ENCODE data around the gene KCNQ1. TPM values are rescaled to one million over a fixed set of nuclear protein-coding genes. Genes with fewer than 3 reads are reported as not detected.

Gene KCNQ1
- total RNA-seq, 1 experiment from 2014 or later = not detected

- no peak for DNase-seq (ENCODE audit: extremely low read depth, low read depth)
Measured at GRCh38 chr11:2440646-2441045, 4.2 kb upstream of the KCNQ1 start.

- DNase-seq (ENCODE audit: extremely low read depth, low read depth) = no peak
Measured at GRCh38 chr11:2441171-2441570, 3.6 kb upstream of the KCNQ1 start.

GRCh38 chr11:2442589-2442988, 2.2 kb upstream of the KCNQ1 start:
- no peak for DNase-seq (ENCODE audit: extremely low read depth, low read depth)

- DNase-seq (ENCODE audit: extremely low read depth, low read depth) = no peak
Measured at GRCh38 chr11:2443406-2443805, 1.4 kb upstream of the KCNQ1 start.

GRCh38 chr11:2443881-2444820, 657 bp upstream of the KCNQ1 start, which contains the start of gene TRPM5:
Gene TRPM5, minus strand, starts transcription at chr11:2444514. Its CDS starts 21,478 bp downstream, at chr11:2423036.
- DNase-seq (ENCODE audit: extremely low read depth, low read depth) = no peak

- no peak for DNase-seq (ENCODE audit: extremely low read depth, low read depth)
Measured at GRCh38 chr11:2445746-2446551, 1.1 kb downstream of the KCNQ1 start.

- no peak for DNase-seq (ENCODE audit: extremely low read depth, low read depth)
Measured at GRCh38 chr11:2446590-2447252, 1.9 kb downstream of the KCNQ1 start.

GRCh38 chr11:2447253-2447950, 2.6 kb downstream of the KCNQ1 start:
- no peak for DNase-seq (ENCODE audit: extremely low read depth, low read depth)

GRCh38 chr11:2447951-2448650, 3.3 kb downstream of the KCNQ1 start:
- DNase-seq (ENCODE audit: extremely low read depth, low read depth) = no peak

GRCh38 chr11:2448661-2449547, 4.1 kb downstream of the KCNQ1 start:
- DNase-seq (ENCODE audit: extremely low read depth, low read depth) = no peak

GRCh38 chr11:2449548-2450320, 4.9 kb downstream of the KCNQ1 start:
- DNase-seq (ENCODE audit: extremely low read depth, low read depth) = no peak

GRCh38 chr11:2450321-2451041, 5.7 kb downstream of the KCNQ1 start:
- no peak for DNase-seq (ENCODE audit: extremely low read depth, low read depth)

- DNase-seq (ENCODE audit: extremely low read depth, low read depth) = no peak
Measured at GRCh38 chr11:2451336-2451735, 6.5 kb downstream of the KCNQ1 start.

GRCh38 chr11:2451916-2452315, 7.1 kb downstream of the KCNQ1 start:
- DNase-seq (ENCODE audit: extremely low read depth, low read depth) = no peak

- DNase-seq (ENCODE audit: extremely low read depth, low read depth) = no peak
Measured at GRCh38 chr11:2452321-2453012, 7.7 kb downstream of the KCNQ1 start.

GRCh38 chr11:2453436-2453835, 8.6 kb downstream of the KCNQ1 start:
- DNase-seq (ENCODE audit: extremely low read depth, low read depth) = no peak

- DNase-seq (ENCODE audit: extremely low read depth, low read depth) = no peak
Measured at GRCh38 chr11:2458321-2458720, 13.5 kb downstream of the KCNQ1 start.
